DMS53 treated with DMSO at 0.1 percent for 48 hours (cell line): ENCODE measurements around the gene STXBP1.

ENCODE experiments used
- DNase-seq: peaks from one replicate; lab custom pipeline; 2025; ENCODE audit not compliant: unreplicated experiment; lab: John Stamatoyannopoulos, UW

Gene STXBP1

GRCh38 chr9:127651697-127652610 is 39.9 kb downstream of the STXBP1 start:
- no peak for DNase-seq

- no peak for DNase-seq
These were observed 40.7 kb downstream of the STXBP1 start for GRCh38 chr9:127652733-127653132.

- DNase-seq: no peak
These were observed 42.5 kb downstream of the STXBP1 start for GRCh38 chr9:127654619-127655018.

- DNase-seq: no peak
These were observed 46.4 kb downstream of the STXBP1 start for GRCh38 chr9:127658428-127658827.

- no peak for DNase-seq
These were observed 49.0 kb downstream of the STXBP1 start for GRCh38 chr9:127660886-127661741.

- DNase-seq: no peak
These were observed 50.5 kb downstream of the STXBP1 start for GRCh38 chr9:127662617-127663016.

GRCh38 chr9:127664324-127664677 is 52.2 kb downstream of the STXBP1 start:
- no peak for DNase-seq

GRCh38 chr9:127664678-127665507 is 52.8 kb downstream of the STXBP1 start:
- DNase-seq: no peak

GRCh38 chr9:127667127-127667844 is 55.2 kb downstream of the STXBP1 start:
- DNase-seq: no peak

- DNase-seq: no peak
These were observed 55.8 kb downstream of the STXBP1 start for GRCh38 chr9:127667906-127668305.

- DNase-seq: no peak
These were observed 61.2 kb downstream of the STXBP1 start for GRCh38 chr9:127673234-127673633.

- DNase-seq: no peak
These were observed 64.6 kb downstream of the STXBP1 start for GRCh38 chr9:127676638-127677037.

GRCh38 chr9:127679506-127679905 is 67.4 kb downstream of the STXBP1 start:
- no peak for DNase-seq

- DNase-seq: no peak
These were observed 68.1 kb downstream of the STXBP1 start for GRCh38 chr9:127680226-127680625.

GRCh38 chr9:127680846-127681245 is 68.8 kb downstream of the STXBP1 start:
- DNase-seq: no peak

GRCh38 chr9:127682351-127683136 is 70.5 kb downstream of the STXBP1 start:
- no peak for DNase-seq

- no peak for DNase-seq
These were observed 71.6 kb downstream of the STXBP1 start for GRCh38 chr9:127683723-127684122.

GRCh38 chr9:127684576-127684975 is 72.5 kb downstream of the STXBP1 start:
- no peak for DNase-seq

- DNase-seq: no peak
These were observed 74.7 kb downstream of the STXBP1 start for GRCh38 chr9:127686461-127687393.
